HG03342 (cell line): Measurements from ENCODE around the gene ABCB1.

Source experiments
- ATAC-seq: cut with Tn5 transposase; IDR thresholded peaks from one replicate; pipeline ENCODE4 v1.9.1; 2021; ENCODE audit warnings: mild to moderate bottlenecking, moderate library complexity; ENCODE audit not compliant: unreplicated experiment

The ABCB1 gene

DNA sequence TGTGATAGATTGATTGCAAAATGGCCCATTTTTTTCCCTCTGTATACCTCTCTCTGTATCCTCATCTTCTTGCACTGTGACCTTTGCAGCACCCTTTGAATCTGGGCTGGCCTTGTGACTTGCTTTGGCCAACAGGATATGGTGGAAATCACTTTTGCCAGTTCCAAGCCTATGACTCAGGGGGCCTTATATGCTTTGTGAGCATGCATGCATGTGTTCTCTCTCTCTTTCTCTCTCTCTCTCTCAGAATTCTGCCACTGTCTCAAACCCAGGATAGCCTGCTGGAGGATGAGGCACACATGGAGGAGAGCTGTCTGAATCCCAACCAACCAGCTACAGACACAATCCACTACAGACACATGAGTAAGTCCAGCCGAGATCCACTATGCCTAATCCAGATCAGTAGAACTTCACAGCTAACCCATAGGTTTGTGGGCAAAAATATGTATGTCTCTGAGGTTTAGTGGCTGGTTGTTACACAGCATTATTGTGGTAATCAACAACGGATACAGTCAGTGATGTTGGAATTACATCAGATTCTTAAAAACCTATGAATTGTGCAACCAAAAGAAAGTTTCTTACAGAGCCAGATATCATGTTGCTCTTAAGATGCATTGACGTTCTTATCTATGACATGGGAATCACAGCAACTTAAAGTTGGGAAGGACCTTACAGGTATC, 83.4 kb downstream of the ABCB1 start:
- no peak for ATAC-seq

DNA sequence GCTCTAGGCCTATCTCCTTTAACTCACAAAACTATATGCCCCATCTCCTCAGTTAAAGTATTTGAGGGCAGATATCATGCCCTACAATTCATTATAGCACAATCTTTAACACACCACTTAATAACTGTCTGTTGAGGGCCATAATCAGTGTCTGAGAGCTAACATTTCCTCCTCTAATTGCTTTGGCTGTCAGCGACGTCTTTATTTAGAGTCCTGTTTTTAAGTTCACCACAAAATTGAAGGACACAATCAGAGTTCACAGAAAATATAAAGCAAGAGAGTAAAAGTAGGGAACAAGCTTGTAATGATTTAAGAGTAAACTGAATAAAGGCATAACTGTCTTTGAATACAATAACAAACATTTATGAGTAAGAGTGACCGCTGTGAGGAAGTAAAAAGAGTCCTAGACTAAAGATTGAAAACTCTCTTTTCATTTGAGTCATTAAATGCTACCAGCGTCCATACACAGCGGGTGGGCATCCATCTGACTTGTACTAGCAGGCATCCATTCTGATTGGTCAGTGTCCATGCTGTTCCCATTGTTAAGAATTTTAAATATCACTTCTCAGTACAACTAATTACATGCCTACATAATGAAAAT, 86.8 kb downstream of the ABCB1 start:
- no peak for ATAC-seq

DNA sequence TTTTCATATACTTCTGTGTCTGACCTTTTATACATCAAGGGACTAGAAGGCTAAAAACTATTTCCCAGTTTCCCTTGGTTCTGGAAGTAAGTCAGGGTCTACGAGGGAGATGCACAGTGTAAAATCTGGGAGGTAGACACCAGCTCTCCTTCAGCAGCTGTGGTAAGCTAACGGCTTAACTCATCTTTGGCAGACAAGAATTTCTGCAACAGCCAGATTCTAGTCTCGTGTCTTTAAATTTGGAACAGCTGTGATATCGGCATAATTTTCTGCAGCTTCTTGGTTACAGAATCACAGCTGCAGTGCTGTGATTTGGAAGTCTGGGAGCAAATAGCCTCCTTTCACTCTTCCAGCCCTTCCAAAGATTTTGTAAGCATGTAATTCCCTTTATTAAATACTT, 87.8 kb downstream of the ABCB1 start:
- ATAC-seq = no peak

DNA sequence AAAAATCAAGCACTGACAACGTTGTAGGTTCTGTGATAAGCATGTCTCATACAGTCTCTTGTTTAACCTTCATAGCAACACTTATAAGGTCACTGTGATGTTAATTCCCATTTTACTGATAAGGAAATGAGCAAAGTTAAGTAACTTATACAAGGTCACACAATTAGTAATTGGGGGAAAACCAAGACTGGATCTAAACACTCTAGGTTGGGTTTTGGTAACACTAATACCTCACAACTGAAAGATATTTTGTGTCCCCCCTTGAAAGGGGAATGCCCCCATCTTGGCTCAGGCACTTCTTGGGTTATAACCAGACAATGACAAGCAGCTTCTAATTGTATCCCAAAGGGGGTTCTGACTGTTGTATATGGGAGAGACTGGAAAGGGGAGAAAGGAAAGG, 89.2 kb downstream of the ABCB1 start:
- ATAC-seq = no peak

DNA sequence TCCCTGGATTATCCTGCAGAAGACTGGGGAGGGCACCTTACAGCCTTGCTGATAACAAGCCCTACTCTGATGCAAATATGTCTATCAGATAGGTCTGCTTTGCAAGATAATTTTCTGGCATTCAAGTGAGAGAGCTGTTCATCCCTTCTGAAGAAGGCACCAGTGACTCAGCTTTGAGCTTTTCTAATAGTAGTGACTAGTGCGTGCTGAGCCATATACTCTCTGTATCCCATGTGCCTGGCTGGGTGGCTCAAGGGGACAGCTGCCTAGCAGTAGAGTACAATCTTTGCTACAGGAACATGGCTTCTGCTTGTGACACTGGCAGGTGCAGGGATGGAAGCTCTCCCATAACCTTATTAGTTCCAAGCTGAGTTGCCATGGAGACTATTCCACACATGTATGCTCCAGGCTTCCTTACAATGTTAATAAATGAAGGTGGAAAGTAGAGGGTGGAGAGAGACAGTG, 90.2 kb downstream of the ABCB1 start:
- no peak for ATAC-seq

DNA sequence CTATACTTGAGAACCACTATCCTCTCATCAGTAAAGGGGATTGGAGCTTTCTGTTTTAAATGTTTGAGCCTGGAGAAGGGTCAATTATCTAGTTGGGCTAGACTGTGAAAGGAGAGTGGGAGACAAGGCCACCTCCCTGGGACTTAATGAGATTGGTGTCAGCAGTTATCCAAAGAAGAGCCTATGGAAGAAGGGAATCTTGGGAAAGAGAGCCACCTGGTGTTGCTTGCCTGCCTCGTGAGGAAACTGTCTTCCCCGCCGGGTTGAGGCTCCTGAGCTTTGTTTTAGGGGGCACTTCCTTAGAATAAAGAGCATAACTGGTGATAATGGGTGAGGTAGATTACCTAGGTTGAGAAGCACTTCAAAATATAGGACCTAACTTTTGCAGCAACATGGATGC, 93.2 kb downstream of the ABCB1 start:
- no peak for ATAC-seq

DNA sequence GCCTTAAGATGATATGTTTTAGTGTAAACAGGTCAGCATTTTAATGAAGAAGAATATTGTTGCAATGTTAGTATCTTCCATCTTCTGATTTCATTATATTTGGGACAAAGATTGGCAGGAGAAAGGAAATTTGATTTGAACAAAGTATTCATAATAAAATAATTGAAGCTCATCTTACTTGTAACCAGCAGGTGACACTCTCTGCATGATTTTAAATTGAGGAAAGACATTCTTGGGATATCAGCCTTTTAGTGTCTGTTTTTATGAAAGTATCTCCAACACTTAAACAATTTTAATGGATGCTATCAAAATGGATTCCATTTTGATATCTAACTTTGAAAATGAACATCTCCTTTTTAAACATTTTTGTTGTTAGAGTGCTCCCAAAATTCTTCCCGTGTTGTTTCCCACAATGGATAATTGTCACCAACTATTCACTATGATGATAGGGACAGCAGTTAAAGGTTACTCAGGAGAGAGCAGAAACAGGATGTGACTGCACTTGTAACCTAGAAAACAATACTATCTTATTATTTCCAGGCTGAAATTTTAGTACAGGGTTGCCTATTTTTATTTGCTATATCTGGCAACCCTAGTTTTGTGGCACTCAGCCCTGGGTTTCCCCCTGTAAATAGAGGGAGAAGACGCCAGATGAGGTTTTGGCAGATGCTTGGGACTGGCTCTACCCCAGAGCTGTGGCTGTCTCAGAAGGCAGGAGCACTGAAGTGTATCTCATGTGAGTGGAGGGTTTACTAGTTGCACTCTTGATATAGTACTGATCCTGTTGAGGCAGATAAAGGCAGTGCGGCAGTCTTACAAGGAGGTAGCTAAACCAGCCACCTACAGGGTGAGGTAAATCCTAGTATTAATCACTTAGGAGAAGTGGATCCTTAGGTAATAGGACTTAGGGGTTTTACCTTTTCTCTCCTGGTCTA, 94.2 kb downstream of the ABCB1 start:
- no peak for ATAC-seq

DNA sequence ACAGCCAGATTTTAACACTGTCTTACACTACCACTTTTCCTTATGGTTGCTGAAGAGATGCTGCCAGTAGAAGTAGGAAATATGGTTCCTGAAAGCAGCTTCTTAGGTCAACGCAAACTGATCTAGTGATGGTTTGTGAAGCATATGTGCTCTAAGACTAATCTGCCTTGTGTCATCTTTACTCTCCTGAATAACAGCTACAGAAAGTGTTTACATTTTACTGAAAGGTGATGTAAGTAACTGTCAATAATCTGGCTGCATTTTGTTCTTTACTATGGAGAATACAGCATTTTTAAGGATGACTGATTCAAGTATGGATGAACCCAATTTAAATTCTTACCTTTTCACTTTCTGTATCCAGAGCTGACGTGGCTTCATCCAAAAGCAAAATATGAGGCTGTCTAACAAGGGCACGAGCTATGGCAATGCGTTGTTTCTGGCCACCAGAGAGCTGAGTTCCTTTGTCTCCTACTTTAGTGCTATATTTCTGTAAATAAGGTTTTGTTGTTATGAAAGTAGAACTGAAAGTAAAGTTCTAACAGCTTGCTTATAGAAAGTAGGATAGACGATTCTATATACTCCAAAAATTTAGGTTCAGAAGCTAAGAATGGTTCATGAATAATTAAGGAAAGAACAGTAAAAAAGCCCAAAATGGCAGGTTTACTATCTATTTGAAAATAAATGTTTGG, 95.0 kb downstream of the ABCB1 start:
- ATAC-seq = peak; percentile 54

DNA sequence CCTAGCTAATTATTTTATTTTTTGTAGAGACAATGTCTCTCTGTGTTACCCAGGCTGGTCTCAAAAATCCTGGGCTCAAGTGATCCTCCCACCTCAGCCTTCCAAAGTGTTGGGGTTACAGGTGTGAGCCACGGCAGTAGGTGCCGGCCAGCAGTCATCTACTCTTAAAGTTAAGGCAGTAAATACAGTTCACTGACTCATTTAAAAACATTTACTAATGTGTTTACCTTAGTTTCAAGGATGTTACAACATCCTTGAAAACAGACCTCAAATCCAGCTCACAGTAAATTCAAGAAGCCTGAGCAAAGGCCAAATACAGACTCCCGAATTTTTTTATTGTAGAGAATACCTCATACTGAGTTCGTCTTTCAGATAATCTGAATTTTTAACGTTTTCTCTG, 95.6 kb downstream of the ABCB1 start:
- ATAC-seq = no peak

DNA sequence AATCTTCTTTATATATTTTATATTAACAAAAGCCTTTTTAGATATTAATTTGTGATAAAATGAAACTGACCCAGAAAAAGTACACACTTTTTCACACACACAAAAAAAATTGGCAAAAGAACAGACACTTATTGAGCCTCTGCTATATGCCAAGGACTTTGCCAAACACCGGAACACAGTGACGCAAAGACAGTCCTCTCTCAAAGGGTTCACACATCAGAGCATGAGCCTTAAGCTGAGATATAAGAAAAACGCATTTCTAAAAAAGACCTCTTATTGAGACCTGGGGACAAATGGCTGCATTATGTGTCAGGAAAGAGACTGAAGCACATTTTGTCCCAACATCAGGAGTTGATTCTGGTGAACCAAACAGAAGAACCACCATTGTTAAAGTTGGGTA, 101.2 kb downstream of the ABCB1 start:
- no peak for ATAC-seq

DNA sequence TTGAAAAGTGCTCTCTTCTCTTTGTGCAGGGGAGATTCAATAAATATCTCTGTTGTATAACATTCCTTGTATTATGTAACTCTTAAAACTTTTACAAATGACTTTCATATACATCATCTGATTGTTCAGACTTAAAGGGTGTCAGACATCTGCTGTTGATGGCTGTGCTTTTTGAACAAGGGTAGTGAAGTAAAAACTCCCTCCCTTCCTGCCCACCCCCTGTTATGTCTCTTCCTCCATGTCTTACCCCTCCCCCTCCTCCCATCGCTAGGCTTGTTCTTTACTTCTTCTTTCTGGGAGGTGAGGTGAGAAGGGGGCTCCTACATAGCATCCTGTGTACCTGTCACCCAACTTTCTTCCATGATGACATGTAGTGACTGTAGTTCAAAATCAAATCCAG, 101.8 kb downstream of the ABCB1 start:
- no peak for ATAC-seq

DNA sequence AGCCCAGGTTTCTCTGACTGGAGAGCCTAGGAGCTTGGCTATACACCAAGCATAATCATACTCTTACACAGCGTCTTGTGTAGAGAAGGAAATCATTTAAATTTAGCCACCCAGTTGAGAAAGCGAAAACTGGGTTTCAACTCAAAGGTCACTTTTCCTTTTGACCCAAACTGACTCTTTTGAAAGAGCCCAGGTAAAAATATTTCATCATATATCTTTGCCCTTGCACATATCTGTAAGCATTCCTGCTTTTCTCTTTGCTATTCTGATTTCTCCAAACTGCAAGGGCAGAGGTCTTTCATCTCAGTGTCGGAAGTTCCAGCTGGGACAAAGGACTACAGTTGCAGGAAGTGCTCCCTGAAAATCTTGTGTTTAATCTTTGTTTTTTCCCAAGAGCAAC, 103.2 kb downstream of the ABCB1 start:
- no peak for ATAC-seq

DNA sequence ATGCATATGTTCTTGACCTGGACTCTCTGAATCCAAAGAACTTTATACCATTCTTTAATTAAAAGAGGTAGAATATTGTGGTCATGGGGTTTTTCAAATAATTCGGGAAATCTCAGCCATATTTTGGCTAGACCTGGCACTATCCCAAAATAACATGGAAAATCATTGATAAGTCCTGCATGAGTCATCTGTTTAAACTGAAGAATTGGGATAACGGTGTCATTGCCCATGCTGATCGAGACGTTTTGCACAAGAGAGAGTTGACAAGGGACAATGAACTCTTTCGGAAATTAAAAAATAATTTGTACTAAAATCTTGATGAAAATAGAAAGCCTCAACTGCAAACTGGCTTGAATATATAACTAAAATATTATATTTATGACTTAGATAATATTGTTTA, 105.3 kb downstream of the ABCB1 start:
- ATAC-seq = no peak

DNA sequence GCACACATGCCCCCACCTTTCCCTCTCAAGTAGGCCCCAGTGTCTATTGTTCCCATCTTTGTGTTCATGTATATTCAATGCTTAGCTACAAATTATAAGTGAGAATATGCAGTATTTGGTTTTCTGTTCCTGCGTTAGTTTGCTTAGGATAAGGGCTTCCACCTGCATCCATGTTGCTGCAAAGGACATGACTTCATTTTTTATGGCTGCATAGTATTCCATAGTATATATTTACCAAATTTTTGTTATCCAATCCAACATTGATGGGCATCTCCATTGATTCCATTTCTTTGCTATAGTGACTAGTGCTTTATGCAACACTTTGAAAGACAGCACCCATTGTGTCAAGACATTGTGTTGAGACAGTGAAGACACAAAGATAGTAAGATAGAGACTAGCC, 106.2 kb downstream of the ABCB1 start:
- ATAC-seq = no peak

DNA sequence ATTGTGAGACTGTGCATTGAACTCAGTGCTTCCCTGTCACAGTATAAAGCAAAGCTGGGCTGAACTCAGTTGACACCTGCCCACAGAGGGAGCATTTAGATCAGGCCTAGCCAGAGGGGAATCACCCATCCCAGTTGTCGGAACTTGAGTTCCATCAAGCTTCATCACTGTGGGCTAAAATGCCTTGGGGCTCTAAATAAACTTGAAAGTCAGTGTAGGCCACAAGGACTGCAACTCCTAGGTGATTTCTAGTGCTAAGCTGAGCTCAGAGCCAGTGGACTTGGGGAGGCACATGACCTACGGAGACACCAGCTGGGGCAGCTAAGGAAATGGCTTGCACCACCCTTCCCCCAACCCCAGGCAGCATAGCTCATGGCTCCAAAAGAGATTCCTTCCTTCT, 117.6 kb downstream of the ABCB1 start:
- no peak for ATAC-seq

DNA sequence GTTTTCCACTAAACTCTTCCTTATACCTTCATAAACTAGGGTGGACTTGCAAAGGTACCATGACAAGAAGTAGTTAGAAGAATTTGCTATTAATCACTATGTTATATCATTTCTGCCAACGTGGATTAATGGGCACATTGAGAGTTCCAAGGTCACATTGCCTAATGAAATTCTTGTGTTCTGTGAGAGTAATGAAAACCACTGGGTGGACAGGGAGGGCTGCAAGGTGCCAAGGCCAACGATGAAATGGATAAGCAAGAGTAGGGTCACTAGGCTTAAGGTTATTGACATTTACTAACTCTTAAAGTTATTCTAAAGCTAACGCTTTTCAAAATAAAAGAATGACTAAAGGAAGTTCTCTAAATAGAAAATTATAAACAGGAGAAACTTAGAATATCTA, 118.6 kb downstream of the ABCB1 start:
- ATAC-seq = no peak

DNA sequence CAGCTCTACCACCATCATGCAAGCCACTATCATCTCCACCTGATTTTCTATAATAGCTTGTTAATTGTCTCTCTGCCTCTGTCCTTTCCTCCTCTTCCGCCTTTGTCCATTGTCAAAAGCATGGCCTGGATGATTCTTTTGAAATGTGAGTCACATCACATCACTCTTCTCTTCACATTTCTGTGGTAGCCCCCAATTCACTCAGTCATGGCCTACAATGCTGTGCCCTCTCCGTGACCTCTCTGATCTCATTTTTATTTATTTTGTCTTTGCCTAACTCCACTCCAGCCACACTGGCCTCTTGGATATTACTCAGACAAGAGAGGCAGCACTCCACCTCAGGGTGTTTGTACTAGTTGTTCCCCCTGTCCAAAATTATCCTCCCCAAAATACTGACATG, 120.3 kb downstream of the ABCB1 start:
- ATAC-seq = no peak

DNA sequence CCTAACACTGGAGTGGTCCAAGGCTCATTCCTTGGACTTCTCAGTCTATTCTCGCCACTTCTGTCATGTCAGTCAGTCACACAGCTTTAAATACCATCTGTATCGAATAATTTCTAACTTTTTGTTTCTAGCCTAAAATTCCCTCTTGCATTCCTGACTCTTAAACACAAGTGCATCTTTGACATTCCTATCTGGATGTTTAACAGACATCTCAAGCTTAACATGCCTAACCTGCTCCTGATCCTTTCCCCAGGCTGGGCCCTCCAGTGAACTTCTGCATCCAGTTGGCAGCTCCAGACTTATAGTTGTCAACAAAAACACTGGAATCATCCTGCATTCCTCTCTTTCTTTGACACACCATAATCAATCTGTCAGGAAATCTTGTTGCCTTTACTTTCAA, 120.7 kb downstream of the ABCB1 start:
- ATAC-seq = no peak

DNA sequence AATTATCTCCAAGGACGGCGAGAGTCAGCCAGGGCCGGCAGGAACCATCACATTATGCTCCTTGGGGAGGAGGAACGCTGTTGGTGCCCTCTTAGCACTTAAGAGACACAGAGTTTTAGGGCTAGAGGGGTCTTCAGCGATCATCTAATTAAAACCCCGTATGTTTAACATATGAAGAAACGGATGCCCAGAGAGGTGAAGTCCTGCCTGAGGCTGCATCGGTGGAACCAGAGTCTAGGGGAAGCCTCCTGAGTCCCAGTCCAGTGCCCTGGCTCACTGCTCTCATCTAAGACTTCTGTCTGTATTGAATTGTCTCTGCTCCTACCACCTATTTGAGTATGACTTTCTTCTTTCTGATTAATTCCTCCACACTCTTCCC, 124.5 kb downstream of the ABCB1 start:
- no peak for ATAC-seq

DNA sequence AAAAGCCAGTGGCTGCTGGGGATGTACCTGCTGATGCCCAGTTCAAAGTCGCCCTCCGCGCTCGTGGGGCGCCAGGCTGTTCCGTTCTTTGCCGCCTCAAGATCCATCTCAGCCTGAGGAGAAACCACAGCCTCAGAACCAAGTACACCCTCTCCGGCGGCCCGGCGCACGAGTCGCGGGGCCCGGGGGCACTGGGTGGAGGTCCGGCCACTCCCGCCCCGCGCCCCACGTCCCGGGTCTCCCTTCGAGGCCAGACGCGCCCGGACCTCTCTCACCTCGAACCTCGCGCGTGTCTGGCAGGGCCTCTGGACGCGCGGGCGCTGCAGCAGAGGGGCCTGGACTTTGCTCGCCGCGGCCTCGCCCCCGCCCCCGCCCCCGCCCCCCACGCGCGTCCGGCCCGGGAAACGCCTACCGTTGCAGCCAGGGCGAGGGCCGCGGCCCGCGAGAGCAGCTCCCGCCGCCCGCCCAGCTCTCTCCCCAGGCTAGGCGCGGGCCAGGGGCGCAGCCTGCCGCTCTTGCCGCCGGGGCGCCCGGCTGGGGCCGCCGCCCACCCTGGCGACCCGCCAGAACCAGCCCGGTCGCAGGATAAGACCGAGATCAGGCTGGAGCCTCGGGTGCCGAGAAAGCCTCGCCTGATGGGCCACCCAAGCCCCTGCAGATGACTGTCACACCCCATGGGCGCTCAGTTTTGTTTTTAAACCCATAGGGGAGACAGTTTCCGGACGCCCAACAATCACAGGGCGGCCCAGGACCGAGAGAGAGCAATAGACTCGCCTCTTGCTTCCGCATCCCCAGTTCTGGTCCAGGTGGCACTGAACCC, 125.1 kb downstream of the ABCB1 start, which contains the start of gene ABCB4:
TSS of gene ABCB4 (minus strand) at position 322 of the 820 bp plus-strand sequence. CDS start at position 107, 215 bp downstream.
- peak; percentile 18 for ATAC-seq
